ENCODE results near the gene RRAGD.

DNA sequence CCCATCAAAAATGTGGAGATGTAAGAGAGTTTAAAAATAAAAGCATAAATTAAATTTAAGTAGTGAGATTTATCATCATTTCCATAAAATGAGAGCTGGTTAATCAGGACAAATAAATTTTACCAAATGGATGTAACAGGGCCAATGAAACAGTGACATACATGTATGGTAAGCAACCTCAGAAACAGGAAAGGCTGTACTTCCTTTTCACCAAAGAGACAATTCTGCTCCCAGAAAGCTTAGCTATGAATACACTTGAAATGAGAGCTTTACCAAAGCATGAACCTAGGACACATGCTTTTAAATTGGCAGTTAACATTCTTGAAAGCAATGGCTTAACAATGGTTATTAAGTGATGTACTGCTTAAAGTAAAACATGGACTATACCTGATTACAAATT, 47.5 kb downstream of the RRAGD start:
- no peak for TF ChIP-seq ZNF48 (tag by site-specific recombination; IDR thresholded peaks at IDR 0.05)
- TF ChIP-seq SP7 (tag by site-specific recombination; IDR thresholded peaks at IDR 0.05) = no peak
- no peak for TF ChIP-seq KLF1 (tag by site-specific recombination; IDR thresholded peaks at IDR 0.05)
- no peak for TF ChIP-seq ZNF341 (tag by site-specific recombination; IDR thresholded peaks at IDR 0.05; ENCODE audit: low read depth)
- TF ChIP-seq ZSCAN16 (tag by site-specific recombination; IDR thresholded peaks at IDR 0.05) = no peak
- TF ChIP-seq CTCF (tag by site-specific recombination; IDR thresholded peaks at IDR 0.05) = no peak
- TF ChIP-seq ZXDB (tag by site-specific recombination; IDR thresholded peaks at IDR 0.05) = no peak
- TF ChIP-seq ZNF580 (tag by site-specific recombination; IDR thresholded peaks at IDR 0.05) = no peak
- TF ChIP-seq, protein P1, sequence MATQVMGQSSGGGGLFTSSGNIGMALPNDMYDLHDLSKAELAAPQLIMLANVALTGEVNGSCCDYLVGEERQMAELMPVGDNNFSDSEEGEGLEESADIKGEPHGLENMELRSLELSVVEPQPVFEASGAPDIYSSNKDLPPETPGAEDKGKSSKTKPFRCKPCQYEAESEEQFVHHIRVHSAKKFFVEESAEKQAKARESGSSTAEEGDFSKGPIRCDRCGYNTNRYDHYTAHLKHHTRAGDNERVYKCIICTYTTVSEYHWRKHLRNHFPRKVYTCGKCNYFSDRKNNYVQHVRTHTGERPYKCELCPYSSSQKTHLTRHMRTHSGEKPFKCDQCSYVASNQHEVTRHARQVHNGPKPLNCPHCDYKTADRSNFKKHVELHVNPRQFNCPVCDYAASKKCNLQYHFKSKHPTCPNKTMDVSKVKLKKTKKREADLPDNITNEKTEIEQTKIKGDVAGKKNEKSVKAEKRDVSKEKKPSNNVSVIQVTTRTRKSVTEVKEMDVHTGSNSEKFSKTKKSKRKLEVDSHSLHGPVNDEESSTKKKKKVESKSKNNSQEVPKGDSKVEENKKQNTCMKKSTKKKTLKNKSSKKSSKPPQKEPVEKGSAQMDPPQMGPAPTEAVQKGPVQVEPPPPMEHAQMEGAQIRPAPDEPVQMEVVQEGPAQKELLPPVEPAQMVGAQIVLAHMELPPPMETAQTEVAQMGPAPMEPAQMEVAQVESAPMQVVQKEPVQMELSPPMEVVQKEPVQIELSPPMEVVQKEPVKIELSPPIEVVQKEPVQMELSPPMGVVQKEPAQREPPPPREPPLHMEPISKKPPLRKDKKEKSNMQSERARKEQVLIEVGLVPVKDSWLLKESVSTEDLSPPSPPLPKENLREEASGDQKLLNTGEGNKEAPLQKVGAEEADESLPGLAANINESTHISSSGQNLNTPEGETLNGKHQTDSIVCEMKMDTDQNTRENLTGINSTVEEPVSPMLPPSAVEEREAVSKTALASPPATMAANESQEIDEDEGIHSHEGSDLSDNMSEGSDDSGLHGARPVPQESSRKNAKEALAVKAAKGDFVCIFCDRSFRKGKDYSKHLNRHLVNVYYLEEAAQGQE (tag by site-specific recombination; IDR thresholded peaks at IDR 0.05) = no peak
- TF ChIP-seq ZSCAN18 (tag by site-specific recombination; IDR thresholded peaks at IDR 0.05) = no peak
- TF ChIP-seq YY2 (tag by site-specific recombination; IDR thresholded peaks at IDR 0.05) = no peak
- no peak for TF ChIP-seq ZNF311 (tag by site-specific recombination; IDR thresholded peaks at IDR 0.05; ENCODE audit: borderline replicate concordance)
